HG03095 (cell line): ENCODE results near the gene APMAP.
"Not testable (repeated sequence)": the region's sequence is repeated elsewhere in the genome, so short reads cannot be mapped to it uniquely, and the experiment has no call there.

Source experiments
- ATAC-seq: cut with Tn5 transposase; IDR thresholded peaks from one replicate; pipeline ENCODE4 v1.9.1; 2021; ENCODE audit warnings: moderate library complexity; ENCODE audit not compliant: unreplicated experiment

APMAP gene

DNA sequence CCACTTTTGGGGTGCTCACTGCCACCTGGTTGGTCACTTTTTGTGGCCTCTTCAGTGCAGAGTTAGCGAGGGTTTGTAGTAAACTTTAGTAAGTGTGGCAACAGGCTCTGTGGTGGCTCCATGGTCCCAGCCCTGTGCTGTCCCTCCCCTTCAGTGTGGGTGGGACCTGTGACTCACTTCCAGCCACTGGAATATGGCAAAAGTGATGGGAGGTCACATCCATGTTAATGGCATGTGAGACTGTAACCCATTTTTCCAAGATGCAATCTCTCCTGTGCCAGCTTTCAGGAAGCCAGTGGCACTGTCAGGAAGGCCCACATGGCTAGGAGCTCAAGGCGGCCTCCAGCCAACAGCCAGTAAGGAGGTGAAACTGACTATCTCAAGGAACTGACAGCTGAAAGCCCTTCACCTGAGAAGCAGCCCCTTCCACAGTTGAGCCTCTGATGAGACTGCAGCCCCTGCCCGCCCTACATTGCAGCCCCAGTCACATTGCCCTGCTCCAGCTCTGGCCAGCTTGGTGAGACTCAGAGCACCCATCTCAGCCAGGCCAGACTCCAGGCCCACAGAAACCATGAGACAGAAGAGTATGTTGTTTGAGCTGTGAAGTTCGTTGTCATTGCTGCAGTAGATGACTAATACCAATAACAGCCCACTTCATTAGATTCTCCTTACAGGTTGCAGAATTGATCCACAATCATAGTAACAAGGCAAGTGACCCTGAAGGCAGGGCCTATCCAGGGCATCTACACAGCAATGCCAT lies 56.6 kb downstream of the APMAP start:
- ATAC-seq = no peak

DNA sequence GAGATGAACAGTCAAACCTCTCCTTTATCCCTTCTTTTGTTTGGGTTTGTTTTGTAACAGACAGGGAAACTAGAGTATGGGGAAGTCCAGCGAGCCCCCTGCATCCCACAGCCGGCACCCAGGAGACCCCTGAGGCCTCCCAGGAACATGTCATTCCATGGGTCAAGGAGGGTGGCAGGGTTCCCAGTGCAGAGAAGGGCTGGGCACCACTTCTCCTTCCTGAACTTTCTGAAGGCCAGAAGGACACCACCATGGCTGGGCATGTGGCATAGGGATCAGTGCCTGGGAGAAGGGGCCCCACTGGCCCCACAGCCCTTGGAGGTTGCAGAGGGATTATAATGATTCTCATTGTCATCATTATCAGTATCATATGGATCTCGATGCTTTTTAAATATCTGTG lies 57.4 kb downstream of the APMAP start:
- ATAC-seq = no peak

DNA sequence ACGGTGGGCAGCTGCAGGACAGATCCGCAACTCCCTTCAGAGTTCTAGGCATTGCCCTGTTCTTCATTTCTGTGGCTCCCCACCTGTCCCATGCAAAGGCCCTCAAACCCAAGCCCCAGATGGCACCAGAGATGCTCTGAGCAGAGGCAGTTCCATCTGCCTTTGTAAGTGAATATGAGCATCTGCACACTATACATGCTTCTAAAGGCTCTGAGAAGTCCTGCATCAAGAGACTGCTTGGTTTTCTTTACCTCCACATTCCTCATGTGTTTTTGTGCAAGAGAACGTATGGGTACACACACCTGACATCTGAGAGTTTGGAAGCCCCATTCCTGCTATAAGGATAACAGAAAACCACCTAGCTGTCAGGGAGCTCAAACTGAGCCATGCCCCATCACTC lies 57.8 kb downstream of the APMAP start:
- ATAC-seq = no peak

DNA sequence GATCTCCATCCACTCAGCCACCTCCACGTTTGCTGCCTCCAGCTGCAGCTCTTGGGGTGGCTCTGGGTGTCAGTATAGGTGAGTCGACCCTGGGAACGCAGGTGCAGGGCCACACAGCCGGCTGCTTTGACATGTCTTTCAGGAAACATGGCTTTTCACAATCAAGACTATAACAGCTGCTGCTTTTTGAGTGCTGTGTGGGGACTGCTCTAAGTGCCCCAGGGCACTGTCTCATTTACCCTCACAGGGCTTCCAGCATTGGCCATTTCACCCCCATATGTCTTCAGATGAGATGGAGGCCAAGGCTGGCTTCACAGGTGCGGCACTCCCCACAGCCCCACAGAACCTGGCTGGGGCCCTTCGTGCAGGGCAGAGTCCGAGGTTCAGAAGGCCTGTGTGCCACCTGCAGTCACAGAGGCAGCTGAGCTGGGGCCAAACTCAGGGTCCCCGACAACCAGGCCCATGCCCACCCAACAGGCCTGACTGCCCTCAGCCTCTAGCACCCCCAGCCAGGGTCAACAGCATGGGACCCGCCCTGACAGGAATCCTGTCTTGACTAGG lies 58.4 kb downstream of the APMAP start:
- ATAC-seq = no peak

DNA sequence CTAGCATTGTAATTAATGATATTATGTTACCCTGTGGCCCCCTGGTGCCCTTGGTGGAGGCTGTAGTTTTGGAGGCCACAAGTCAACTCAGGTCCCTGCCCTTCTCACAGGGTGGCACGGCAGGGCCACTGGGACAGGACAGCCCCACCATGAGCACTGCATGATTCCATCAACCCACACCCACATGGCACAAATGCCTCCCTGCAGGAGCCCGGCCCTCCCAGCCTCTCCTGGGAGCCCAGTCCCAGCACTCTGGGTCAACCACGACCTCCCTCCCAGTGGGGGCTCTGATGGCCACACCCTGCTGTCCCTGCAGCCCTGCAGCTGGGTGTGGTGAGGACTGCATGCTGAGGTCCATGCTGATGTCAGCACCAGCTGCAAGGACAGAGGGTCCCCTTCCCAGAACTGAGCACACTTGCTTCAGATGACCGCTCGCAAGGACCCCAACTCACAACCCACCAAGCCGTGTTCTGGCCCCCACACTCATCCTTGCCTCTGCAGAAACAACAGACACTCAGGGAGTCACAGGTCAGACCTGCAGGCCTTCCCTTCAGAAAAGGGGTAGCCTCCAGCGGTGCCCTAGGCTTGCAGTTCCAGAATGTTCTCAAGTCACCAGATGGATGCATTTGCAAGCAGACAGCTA lies 59.2 kb downstream of the APMAP start:
- ATAC-seq = no peak

DNA sequence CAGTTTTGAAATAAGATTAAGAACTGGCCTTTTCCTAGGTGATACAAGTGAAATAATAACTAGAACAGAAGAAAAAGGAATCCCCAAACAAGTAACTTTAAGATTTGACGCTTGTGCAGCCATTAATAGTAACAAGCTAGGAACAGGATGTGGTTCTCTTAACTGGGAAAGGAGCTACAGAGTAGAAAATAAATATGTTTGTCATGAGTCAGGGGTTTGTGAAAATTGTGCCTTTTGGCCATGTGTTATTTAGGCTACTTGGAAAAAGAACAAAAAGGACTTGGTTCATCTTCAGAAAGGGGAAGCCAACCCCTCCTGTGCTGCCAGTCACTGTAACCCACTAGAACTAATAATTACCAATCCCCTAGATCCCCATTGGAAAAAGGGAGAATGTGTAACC lies 60.7 kb downstream of the APMAP start:
- ATAC-seq = not testable (repeated sequence)

DNA sequence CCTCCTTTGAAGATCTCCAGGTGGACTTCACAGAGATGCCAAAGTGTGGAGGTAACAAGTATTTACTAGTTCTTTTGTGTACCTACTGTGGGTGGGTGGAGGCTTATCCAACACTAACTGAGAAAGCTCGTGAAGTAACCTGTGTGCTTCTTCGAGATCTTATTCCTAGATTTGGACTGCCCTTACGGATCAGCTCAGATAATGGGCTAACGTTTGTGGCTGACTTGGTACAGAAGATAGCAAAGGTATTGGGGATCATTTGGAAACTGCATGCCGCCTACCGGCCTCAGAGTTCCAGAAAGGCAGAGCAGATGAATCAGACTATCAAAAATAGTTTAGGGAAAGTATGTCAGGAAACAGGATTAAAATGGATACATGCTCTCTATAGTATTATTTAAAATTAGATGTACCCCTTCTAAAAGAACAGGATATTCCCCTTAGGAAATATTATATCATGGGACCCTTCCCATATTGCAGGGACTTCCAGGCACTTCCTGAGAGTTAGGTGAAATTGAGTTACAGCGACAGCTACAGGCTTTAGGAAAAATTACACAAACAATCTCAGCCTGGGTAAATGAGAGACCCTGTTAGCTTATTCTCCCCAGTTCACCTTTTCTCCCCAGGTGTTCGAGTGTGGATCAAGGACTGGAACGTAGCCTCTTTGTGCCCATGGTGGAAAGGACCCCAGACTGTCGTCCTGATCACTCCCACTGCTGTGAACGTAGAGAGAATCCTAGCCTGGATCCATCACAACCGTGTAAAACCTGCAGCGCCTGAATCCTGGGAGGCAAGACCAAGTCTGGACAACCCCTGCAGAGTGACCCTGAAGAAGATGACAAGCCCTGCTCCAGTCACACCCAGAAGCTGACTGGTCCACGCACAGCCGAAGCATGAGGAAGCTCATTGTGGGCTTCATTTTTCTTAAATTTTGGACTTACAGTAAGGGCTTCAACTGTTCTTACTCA lies 61.5 kb downstream of the APMAP start:
- not testable (repeated sequence) for ATAC-seq

DNA sequence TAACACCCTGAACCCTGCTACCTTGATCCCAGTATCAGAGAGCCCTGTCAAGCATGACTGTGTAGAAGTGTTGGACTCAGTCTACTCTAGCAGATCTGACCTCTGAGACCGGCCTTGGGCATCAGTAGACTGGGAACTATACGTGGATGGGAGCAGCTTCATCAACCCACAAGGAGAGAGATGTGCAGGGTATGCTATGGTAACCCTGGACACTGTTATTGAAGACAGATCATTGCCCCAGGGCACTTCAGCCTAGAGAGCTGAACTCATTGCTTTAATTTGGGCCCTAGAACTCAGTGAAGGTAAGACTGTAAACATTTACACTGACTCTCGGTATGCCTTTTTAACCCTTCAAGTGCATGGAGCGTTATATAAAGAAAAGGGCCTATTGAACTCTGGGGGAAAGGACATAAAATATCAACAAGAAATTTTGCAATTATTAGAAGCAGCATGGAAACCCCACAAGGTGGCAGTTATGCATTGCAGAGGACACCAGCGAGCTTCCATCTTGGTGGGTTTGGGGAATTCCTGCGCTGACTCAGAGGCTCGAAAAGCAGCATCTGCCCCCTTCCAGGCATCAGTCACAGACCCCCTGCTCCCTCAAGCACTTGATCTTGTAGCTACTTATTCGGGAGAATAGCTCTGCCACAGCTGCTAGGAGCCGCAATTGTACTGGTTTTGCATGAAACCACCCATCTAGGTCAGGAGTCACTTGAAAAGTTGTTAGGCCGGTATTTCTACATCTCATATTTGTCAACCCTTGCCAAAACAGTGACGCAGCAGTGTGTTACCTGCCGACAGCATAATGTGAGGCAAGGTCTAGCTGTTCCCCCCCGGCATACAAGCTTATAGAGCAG lies 62.5 kb downstream of the APMAP start:
- ATAC-seq = not testable (repeated sequence)

DNA sequence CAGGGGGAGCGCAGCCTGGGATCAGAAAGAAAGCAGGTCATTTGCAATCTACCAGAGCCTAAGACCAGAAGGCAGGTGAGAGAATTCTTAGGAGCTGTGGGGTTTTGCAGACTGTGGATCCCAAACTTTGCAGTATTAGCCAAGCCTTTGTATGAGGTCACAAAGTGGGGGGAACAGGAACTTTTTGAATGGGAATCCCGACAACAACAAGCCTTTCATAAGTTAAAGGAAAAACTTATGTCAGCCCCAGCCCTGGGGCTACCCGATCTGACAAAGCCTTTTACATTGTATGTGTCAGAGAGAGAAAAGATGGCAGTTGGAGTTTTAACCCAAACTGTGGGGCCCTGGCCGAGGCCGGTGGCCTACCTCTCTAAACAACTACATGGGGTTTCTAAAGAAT lies 63.3 kb downstream of the APMAP start:
- not testable (repeated sequence) for ATAC-seq

DNA sequence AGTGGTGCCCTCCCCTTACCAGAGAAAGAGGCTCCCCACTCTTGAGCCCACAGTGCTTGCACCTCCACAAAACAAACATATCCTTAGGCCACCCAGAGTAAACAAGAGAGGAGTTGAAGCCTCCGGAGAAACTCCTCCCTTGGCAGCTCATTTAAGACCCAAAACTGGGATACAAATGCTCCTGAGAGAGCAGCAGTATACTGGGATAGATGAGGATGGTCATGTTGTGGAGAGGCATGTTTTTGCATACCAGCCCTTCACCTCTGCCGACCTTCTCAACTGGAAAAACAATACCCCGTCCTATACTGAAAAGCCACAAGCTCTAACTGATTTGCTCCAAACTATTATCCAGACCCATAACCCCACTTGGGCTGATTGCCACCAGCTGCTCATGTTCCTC lies 71.8 kb downstream of the APMAP start:
- ATAC-seq = not testable (repeated sequence)

DNA sequence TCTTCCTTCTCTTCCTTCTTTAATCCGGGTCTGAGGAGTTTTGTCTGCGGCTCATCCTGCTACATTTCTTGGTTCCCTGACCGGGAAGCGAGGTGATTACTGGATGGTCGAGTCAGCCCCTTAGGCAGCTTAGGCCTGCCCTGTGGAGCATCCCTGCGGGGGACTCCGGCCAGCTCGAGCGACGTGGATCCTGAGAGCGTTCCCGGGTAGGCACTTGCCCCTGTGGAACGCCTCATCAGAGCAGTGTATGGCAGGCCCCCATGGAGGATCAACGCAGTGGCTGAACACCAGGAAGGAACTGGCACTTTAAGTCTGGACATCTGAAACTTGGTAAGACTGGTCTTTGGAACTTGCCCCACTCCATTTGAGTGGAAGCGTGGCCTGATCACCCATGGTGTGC lies 72.9 kb downstream of the APMAP start:
- ATAC-seq = not testable (repeated sequence)

DNA sequence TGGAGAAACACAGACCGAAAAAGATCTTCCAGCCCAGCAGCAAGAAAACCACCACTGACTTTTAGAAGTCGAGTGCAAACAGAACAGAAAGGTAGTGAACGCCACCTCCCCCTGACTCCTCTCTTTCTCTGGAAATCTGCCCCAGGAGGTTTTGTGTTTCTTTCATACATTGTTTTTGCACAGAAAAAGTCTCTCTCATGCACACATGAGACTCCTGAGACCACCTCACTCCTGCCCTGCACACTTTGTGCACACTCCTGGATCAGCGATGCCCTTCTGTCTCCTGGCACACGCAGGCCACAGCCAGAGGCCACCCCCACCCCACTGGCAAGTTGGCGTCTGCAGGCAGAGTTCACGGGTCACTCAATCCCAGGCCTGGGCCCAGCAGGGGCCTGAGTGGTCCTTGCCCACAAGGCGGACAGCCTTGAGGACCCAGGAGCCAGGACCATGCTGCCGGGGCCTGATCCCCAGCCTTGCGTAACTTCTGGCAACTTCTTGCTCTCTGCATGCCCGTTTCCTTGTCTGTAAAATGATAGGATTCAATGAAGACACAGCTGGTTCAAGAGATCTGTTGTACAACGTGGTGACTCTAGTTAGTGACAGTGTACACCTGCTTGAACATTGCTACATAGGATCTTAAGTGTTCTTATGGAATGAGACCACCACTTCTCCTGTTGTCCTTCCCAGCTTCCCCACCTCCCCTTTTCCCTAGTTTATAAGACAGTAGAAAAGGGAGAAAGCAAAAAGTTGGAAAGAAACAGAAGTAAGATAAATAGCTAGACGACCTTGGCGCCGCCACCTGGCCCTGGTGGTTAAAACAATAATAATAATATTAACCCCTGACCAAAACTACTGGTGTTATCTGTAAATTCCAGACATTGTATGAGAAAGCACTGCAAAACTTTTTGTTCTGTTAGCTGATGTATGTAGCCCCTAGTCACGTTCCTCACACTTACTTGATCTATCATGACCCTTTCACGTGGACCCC lies 73.7 kb downstream of the APMAP start:
- ATAC-seq = no peak

DNA sequence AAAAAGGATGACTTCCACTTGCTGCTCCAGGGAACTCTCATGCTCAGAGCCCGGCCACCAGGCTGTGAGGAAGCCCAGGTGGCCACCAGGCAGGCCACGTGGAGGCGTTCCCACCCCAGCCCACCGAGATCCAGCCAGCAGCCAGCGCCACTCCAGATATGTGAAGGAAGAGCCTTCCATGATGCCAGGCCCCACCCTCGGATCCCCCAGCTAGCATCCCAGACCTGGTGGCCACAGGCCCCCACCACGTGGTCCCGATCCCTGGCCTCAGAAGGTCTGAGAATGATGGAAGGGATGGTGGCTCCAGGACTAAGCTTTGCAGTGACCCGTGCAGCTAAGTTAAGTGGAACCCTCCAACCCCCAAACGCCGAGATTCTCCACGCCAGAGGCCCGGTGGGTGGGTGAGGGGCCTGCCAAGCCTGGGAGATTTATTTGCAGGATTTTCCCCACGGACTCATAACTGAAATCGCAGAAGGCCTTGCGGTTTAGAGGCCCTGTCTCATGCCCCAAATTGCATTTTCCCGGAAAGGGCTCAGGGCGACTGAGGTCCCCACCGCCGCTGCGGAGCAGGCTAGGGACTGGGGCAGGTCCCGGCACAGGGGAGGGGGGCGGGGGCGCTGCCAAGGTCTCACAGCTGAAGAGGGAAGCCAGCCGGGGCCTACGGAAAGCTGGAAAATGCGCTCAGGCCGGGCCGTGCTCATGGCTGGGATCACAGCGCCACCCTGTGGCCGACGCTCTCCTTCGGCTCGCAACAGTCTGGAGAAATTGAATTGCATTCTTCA lies 74.6 kb downstream of the APMAP start:
- ATAC-seq = no peak

DNA sequence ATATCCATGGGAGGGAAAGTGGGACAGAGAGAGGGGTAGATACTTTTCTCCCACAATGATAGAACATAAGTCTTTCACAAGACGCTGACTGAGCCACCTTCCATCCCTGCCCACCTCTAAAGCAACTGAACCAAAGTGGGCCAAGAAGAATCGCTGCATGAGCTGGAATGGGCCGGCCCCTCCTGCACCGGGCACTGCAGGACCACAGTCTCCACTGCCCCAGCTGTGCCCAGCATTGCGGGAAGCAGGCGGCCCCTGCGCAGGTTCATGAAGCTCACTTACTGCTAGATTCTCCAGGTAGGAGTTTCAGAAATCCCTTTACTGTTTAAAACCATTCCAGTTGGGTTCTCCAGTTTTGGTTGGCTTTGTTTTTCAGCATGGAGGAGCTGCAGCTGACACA lies 75.5 kb downstream of the APMAP start:
- no peak for ATAC-seq

DNA sequence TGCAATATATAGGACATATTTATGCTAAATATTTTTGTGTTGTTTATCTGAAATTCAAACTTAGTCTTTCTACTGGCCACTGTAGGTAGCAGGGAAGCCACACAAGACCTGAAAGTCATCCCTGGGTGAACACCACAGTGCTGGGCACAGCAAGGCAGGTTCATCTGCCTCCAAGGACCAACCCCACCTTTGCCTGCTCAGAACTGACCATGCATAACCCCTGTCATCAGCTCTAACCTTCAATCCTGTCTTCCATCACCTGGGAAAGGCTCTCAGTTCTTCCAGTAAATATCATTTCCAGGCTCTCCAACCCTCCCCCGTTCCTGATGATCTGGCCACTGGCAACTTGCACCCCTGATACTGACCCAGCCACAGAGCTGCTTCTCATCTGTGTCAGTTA lies 76.1 kb downstream of the APMAP start:
- ATAC-seq = no peak

DNA sequence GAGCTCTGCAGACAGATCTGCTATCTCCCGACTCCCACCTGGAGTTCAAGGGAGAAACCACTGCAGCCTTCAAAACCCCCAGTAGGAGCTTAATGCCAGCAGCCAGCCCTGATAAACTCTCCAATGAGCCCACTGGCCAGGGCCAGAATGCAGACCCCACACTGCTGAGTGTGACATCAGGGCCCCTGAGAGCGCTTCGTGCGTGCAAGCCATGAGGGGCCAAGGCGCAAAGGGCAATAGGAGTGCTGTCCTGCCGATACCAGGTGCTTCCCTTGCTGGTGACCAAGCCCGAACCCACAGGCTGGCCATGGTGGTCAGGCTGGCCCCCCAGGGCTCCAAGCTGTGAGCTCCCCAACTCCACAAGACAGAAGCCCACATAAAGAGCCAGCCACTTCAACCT lies 76.7 kb downstream of the APMAP start:
- ATAC-seq = no peak

DNA sequence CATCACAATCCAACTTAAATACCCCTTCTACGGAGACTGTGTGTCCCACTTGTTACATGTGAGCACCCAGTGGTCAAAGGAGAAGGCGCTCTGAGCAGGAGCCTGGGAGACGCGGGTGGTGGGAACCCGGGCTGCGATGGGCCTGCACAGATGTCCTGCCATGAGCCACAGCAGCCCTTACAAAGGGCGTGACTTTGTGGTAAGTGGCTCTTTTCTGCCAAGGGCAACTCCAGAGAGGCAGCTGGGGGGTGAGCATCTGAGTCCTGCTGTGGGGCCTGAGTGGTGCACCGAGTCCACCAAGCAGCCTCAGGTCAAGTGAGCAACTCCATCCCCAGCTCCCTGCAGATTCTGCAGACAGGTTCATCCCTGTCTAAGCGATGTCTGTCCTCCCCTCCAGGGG lies 77.1 kb downstream of the APMAP start:
- ATAC-seq = no peak
